Natural killer cell (primary cell): ENCODE data around the gene ANXA2R. TPM values are rescaled to one million over a fixed set of nuclear protein-coding genes. Genes with fewer than 3 reads are reported as not detected.
"Not testable (repeated sequence)": the region's sequence is repeated elsewhere in the genome, so short reads cannot be mapped to it uniquely, and the experiment has no call there.

Experiments
- ATAC-seq, 3 donors: fragments of 150-1000 bp in 2 of 3; fragments of 200-7000 bp in 1 of 3; cut with Tn5 transposase; 1 replicate in 1 of 3; 2 replicates in 2 of 3; pipeline ENCODE4 v1.10.0; 2021; ENCODE audit warnings: mild to moderate bottlenecking in 2 of 3, moderate library complexity in 2 of 3
- DNase-seq, 2 donors: peaks; one replicate each; pipeline versions ENCODE4 v3.0.0 to v3.0.0-alpha.2; 2013 to 2021; ENCODE audit warnings: mixed read lengths in 1 of 2
- H3K27ac ChIP-seq: one replicate; pipeline ENCODE4 v1.5.1; 2013; ENCODE audit warnings: mild to moderate bottlenecking, low read length
- H3K27me3 ChIP-seq: one replicate; pipeline ENCODE4 v1.6.1; 2013; ENCODE audit warnings: low read length; ENCODE audit not compliant: control insufficient read depth, insufficient read depth
- H3K36me3 ChIP-seq: one replicate; pipeline ENCODE4 v1.6.1; 2013; ENCODE audit warnings: low read length; ENCODE audit not compliant: control insufficient read depth, insufficient read depth
- H3K4me1 ChIP-seq: one replicate; pipeline ENCODE4 v1.6.1; 2013; ENCODE audit warnings: low read length; ENCODE audit not compliant: control insufficient read depth, insufficient read depth
- H3K4me3 ChIP-seq: one replicate; pipeline ENCODE4 v1.5.1; 2013; ENCODE audit warnings: low read length
- H3K9me3 ChIP-seq: one replicate; pipeline ENCODE4 v1.6.1; 2013; ENCODE audit warnings: low read length; ENCODE audit not compliant: control insufficient read depth, insufficient read depth
- H3K27ac Mint-ChIP-seq, 2 donors: one replicate each; pipeline ENCODE4 v1.8.0; 2022; ENCODE audit warnings: mild to moderate bottlenecking in 2 of 2, mixed read lengths in 2 of 2, moderate library complexity in 1 of 2
- H3K27me3 Mint-ChIP-seq, 2 donors: one replicate each; pipeline ENCODE4 v1.8.0; 2022; ENCODE audit warnings: low read depth in 2 of 2, mixed read lengths in 2 of 2
- H3K36me3 Mint-ChIP-seq: one replicate; pipeline ENCODE4 v1.8.0; 2022; ENCODE audit warnings: mixed read lengths
- H3K4me1 Mint-ChIP-seq, 2 donors: one replicate each; pipeline ENCODE4 v1.8.0; 2022; ENCODE audit warnings: mixed read lengths in 2 of 2
- H3K4me3 Mint-ChIP-seq: one replicate; pipeline ENCODE4 v1.8.0; 2022; ENCODE audit warnings: mild to moderate bottlenecking, moderate library complexity, mixed read lengths
- H3K9me3 Mint-ChIP-seq, 2 donors: one replicate each; pipeline ENCODE4 v1.8.0; 2022; ENCODE audit warnings: mixed read lengths in 2 of 2
- CTCF ChIP-seq: fragments of 200-600 bp; IDR thresholded peaks from one replicate; pipeline ENCODE4 v1.8.0; 2022; ENCODE audit warnings: antibody characterized with exemption
- WGBS: methylation state at CpG from one replicate; pipeline ENCODE4 v1.1.7; 2013; ENCODE audit warnings: missing lambda C conversion rate; ENCODE audit not compliant: insufficient coverage; 5-methylcytosine and 5-hydroxymethylcytosine counted together
- intact Hi-C: fragments of 100-400 bp; cut with micrococcal nuclease; formaldehyde crosslinking; loops from one replicate; pipeline ENCODE4 v1.14.2; 2022
- total RNA-seq, 4 donors: library from RNA; stranded (reverse); fragments of 120-200 nt in 1 of 4; gene quantifications; one replicate each; pipeline versions ENCODE4 v1.2.3 to v1.2.4, GENCODE V29; 2013 to 2022

Gene ANXA2R
- total RNA-seq, 3 donors from 2014 or later (not counting 1 experiment from before 2014, with no cell fraction given), result 34.3 to 55.2 (median 38.0) TPM

GRCh38 chr5:43027054-43027785 lies 12.9 kb downstream of the ANXA2R start:
- no peaks in the 10 kb centered on the region for H3K27me3 Mint-ChIP-seq
- Histone ChIP-seq H3K27ac (no peak overlapping the region), H3K4me3 (no peak overlapping the region), H3K9me3 (no peaks in the 10 kb centered on the region), H3K36me3 (no peaks in the 10 kb centered on the region), H3K4me1 (no peaks in the 10 kb centered on the region), H3K27me3 (no peaks in the 10 kb centered on the region)
- ATAC-seq, result no peak
- WGBS, result 89% methylated on average over 6 of the region's 7 CpGs
- intact Hi-C loops, result no loop called here
- H3K4me1 Mint-ChIP-seq, result peaks cover 0 to 16% of the 10 kb centered on the region in 2 donors
- H3K27ac Mint-ChIP-seq, result no peak overlapping the region
- no peak overlapping the region for H3K4me3 Mint-ChIP-seq
- no peak for DNase-seq
- no peaks in the 10 kb centered on the region for H3K36me3 Mint-ChIP-seq
- no peaks in the 10 kb centered on the region for H3K9me3 Mint-ChIP-seq
- TF ChIP-seq CTCF, result no peak

GRCh38 chr5:43025184-43025950 lies 14.8 kb downstream of the ANXA2R start:
- H3K27me3 Mint-ChIP-seq, intact Hi-C loops, H3K27ac Mint-ChIP-seq, H3K36me3 Mint-ChIP-seq, DNase-seq, H3K36me3 ChIP-seq, H3K4me3 Mint-ChIP-seq, ATAC-seq, H3K9me3 ChIP-seq, H3K4me3 ChIP-seq, H3K27me3 ChIP-seq, H3K27ac ChIP-seq, H3K4me1 ChIP-seq, H3K9me3 Mint-ChIP-seq: not testable (repeated sequence)
- WGBS, result 96% methylated on average over 24 of the region's 25 CpGs
- H3K4me1 Mint-ChIP-seq, result peaks cover 2 to 19% of the 10 kb centered on the region in 2 donors

- DNase-seq (no peak), ATAC-seq (no peak)
- WGBS, result 96% methylated on average over 6 of the region's 6 CpGs
Measured at GRCh38 chr5:43024217-43024616, 15.9 kb downstream of the ANXA2R start.

More at GRCh38 chr5:43024217-43024616, 15.9 kb downstream of the ANXA2R start:
- Mint-ChIP-seq H3K27me3 (no peaks in the 10 kb centered on the region), H3K9me3 (no peaks in the 10 kb centered on the region), H3K27ac (no peak overlapping the region), H3K4me3 (no peak overlapping the region), H3K4me1 (peaks cover 13 to 25% of the 10 kb centered on the region in 2 donors), H3K36me3 (no peaks in the 10 kb centered on the region)
- intact Hi-C loops, result no loop called here
- no peak overlapping the region for H3K4me3 ChIP-seq
- no peaks in the 10 kb centered on the region for H3K36me3 ChIP-seq
- no peak overlapping the region for H3K27ac ChIP-seq
- H3K27me3 ChIP-seq, result no peaks in the 10 kb centered on the region
- no peaks in the 10 kb centered on the region for H3K9me3 ChIP-seq
- H3K4me1 ChIP-seq, result peaks cover 8% of the 10 kb centered on the region
- no peak for TF ChIP-seq CTCF
